Measurements from ENCODE around the gene RAB31. TPM values are rescaled to one million over a fixed set of nuclear protein-coding genes. Genes with fewer than 3 reads are reported as not detected.

RAB31 gene
- polyA plus RNA-seq, 1 experiment = 37.2 TPM

DNA sequence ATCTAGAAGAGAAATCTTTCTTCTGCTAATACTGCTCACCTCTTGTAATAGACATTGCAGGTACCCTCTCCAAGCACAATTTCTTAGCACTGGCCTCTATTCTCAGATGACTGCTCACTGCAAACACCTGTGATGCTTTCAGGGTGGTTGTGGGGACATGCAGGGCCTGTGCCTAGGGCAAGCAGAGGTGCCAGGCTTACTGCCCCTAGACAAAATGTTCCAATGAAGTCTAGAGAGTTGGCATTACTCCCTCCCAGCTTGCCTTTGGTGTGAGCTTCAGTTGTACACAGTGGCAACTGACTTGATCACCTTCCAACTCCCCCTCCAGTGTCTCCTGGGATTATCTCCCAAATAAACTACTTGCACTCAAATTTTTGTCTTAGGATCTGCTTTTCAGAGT, 164.7 kb downstream of the RAB31 start:
- ChIA-PET POLR2A (interaction anchor here (0.6 kb wide), 1 partner anchor 37 kb away, joined by 3 read pairs; no protein-coding TSS in a partner anchor), CTCF (no interaction called here)
- no peak for DNase-seq (ENCODE audit: low read depth)
- no peak overlapping the region for H3K4me3 ChIP-seq (ENCODE audit: low read depth, low read length)
- no peaks in the 10 kb centered on the region for H3K27me3 ChIP-seq (ENCODE audit: control insufficient read depth, insufficient read depth, low read length)
- TF ChIP-seq, protein P1, sequence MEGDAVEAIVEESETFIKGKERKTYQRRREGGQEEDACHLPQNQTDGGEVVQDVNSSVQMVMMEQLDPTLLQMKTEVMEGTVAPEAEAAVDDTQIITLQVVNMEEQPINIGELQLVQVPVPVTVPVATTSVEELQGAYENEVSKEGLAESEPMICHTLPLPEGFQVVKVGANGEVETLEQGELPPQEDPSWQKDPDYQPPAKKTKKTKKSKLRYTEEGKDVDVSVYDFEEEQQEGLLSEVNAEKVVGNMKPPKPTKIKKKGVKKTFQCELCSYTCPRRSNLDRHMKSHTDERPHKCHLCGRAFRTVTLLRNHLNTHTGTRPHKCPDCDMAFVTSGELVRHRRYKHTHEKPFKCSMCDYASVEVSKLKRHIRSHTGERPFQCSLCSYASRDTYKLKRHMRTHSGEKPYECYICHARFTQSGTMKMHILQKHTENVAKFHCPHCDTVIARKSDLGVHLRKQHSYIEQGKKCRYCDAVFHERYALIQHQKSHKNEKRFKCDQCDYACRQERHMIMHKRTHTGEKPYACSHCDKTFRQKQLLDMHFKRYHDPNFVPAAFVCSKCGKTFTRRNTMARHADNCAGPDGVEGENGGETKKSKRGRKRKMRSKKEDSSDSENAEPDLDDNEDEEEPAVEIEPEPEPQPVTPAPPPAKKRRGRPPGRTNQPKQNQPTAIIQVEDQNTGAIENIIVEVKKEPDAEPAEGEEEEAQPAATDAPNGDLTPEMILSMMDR (IDR thresholded peaks at IDR 0.05; ENCODE audit: insufficient read depth, low read depth, low read length) = no peak
- no peaks in the 10 kb centered on the region for H3K36me3 ChIP-seq (ENCODE audit: control insufficient read depth, insufficient read depth, low read length)

DNA sequence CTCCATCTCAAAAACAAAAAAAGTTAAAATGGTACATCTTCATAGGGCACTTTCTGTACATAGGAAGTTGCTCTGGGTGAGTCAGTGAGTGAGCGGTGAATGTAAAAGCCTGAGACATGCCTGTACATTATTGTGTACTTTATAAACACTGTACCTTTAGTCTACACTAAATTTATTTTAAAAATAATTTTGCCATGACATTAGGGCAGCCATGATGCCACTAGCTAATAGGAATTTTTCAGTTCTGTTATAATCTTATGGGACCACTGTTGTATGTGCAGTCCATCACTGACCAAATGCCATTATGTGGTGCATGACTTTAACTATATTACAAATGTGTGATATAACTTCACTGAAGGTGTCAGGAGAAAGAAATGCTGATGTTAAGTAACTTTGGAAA, 166.6 kb downstream of the RAB31 start:
- TF ChIP-seq, protein P1 (IDR thresholded peaks at IDR 0.05; ENCODE audit: insufficient read depth, low read depth, low read length) = no peak
- POLR2A ChIA-PET = no interaction called here
- DNase-seq (ENCODE audit: low read depth) = no peak
- Histone ChIP-seq H3K4me3 (ENCODE audit: low read depth, low read length) (no peak overlapping the region), H3K27me3 (ENCODE audit: control insufficient read depth, insufficient read depth, low read length) (no peaks in the 10 kb centered on the region), H3K36me3 (ENCODE audit: control insufficient read depth, insufficient read depth, low read length) (no peaks in the 10 kb centered on the region)
- CTCF ChIA-PET = no interaction called here

DNA sequence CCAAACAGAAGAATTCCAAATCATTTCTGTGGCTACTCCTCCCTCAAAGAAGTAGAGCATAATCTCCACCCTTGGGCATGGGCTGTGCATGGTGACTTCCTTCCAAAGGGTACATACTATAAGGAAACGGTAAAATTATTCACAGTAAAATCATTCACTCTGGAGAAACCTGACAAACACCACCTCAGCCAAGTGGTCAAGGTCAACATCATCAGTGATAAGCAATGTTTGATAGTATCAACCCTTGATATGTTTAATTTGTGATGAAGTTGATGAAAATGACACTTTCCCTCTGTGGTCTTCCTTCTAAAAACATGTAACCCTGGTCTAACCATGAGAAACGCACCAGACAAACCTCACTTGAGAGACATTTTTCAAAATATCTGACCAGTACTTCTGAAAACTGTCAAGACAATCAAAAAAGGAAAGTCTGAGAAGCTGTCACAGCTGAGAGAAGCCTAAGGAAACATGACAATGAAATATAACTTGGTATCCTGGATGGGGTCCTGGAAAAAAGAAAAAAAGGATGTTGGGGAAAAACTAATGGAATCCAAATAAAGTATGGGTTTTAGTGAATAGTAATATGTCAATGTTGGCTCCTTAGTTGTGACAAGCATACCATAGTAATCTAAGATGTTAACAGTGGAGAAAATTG, 168.2 kb downstream of the RAB31 start:
- Histone ChIP-seq H3K4me3 (ENCODE audit: low read depth, low read length) (no peak overlapping the region), H3K36me3 (ENCODE audit: control insufficient read depth, insufficient read depth, low read length) (no peaks in the 10 kb centered on the region), H3K27me3 (ENCODE audit: control insufficient read depth, insufficient read depth, low read length) (no peaks in the 10 kb centered on the region)
- TF ChIP-seq, protein P1 (IDR thresholded peaks at IDR 0.05; ENCODE audit: insufficient read depth, low read depth, low read length) = no peak
- CTCF ChIA-PET = interaction anchor here (0.6 to 1.2 kb wide), 2 partner anchors 74 to 158 kb away, joined by 3 read pairs; no protein-coding TSS in a partner anchor
- DNase-seq (ENCODE audit: low read depth) = no peak
- POLR2A ChIA-PET = no interaction called here

DNA sequence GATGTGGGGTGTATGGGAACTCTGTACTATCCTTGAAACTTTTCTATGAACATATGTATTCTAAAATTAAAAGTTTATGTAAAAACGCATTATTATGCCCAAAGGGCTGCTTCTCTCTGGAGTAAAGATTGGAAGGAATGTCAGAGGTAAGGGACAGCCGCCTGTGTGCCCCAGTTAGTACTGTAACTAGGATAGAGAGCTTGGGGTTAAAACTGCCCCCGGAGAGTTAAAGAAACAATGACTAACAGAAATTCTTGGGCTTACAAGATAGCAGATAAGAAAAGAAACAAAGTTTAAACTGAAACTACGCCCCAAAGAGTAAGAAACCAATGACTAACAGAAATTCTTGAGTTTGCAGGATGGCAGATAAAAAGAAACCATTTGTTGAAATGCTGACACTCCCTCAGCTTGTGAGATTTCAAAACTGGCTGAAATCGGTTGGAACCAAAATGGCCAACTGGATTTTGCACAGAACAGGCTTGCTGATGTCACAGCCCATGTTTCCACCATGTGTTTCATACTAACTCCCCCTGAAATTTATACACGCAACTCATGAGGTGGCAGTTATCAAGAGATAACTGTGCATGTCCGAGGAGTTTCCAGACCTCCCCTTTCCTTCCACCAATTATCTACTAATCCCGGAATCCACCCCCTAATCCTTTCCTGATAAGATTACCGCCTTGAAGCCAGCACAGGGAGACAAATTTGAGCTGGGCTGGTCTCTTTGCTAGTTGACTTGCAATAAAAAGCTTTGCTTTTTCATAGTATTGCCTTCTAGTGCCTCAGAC, 169.0 kb downstream of the RAB31 start:
- POLR2A ChIA-PET = no interaction called here
- Histone ChIP-seq H3K36me3 (ENCODE audit: control insufficient read depth, insufficient read depth, low read length) (no peaks in the 10 kb centered on the region), H3K4me3 (ENCODE audit: low read depth, low read length) (peak overlapping the region; percentile 34), H3K27me3 (ENCODE audit: control insufficient read depth, insufficient read depth, low read length) (no peaks in the 10 kb centered on the region)
- DNase-seq (ENCODE audit: low read depth) = peak; percentile 70
- CTCF ChIA-PET = interaction anchor here (1.2 kb wide), 1 partner anchor 73 kb away, joined by 3 read pairs; no protein-coding TSS in a partner anchor
- TF ChIP-seq, protein P1 (IDR thresholded peaks at IDR 0.05; ENCODE audit: insufficient read depth, low read depth, low read length) = no peak

DNA sequence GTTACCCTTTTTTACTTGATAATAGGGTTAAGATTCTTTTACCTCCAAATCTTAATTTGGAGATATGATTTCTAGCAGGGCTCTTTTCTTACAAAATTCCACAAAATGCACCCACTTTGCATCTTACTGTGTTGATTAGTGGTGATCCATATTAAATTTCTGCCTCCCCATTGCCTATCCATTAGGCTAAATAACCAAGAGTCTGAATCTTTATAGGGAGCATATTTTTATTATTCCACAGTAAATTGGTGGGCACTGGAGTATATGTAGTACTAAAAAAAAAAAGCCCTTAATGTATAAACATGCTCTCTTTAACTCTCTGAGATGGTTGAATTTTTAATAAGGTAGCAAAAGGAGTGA, 169.5 kb downstream of the RAB31 start:
- no peaks in the 10 kb centered on the region for H3K27me3 ChIP-seq (ENCODE audit: control insufficient read depth, insufficient read depth, low read length)
- no peak for DNase-seq (ENCODE audit: low read depth)
- CTCF ChIA-PET = interaction anchor here (1.2 kb wide), 1 partner anchor 73 kb away, joined by 3 read pairs; no protein-coding TSS in a partner anchor
- TF ChIP-seq, protein P1 (IDR thresholded peaks at IDR 0.05; ENCODE audit: insufficient read depth, low read depth, low read length) = no peak
- H3K36me3 ChIP-seq (ENCODE audit: control insufficient read depth, insufficient read depth, low read length) = no peaks in the 10 kb centered on the region
- POLR2A ChIA-PET = no interaction called here
- peak overlapping the region; percentile 34 for H3K4me3 ChIP-seq (ENCODE audit: low read depth, low read length)
